KOPT-K1 (cell line): ENCODE measurements around the gene TEX13D.
A peak's percentile ranks its signal among the peaks of the same experiment; 100 is the strongest.

Experiments used
- H3K27ac ChIP-seq: fragments of 200-600 bp; sonication (generic); 2 replicates; pipeline ENCODE4 v1.5.1; 2016; ENCODE audit warnings: antibody characterized with exemption, mild to moderate bottlenecking, low read depth, low read length; ENCODE audit not compliant: poor library complexity, severe bottlenecking
- H3K36me3 ChIP-seq: fragments of 200-600 bp; sonication (generic); 2 replicates; pipeline ENCODE4 v1.5.1; 2017; ENCODE audit warnings: antibody characterized with exemption, mild to moderate bottlenecking, low read length, moderate library complexity; ENCODE audit not compliant: insufficient read depth
- H3K9me3 ChIP-seq: fragments of 200-600 bp; sonication (generic); 2 replicates; pipeline ENCODE4 v1.5.1; 2017; ENCODE audit warnings: antibody characterized with exemption, low read length, mild to moderate bottlenecking; ENCODE audit not compliant: insufficient read depth, poor library complexity, severe bottlenecking

TEX13D gene

GRCh38 chrX:124383354-124383753 is 50.9 kb downstream of the TEX13D start:
- H3K27ac ChIP-seq: peak overlapping the region; percentile 99
- H3K9me3 ChIP-seq: no peaks in the 10 kb centered on the region
- H3K36me3 ChIP-seq: peaks cover 46% of the 10 kb centered on the region

- no peaks in the 10 kb centered on the region for H3K9me3 ChIP-seq
- peak overlapping the region; percentile 99 for H3K27ac ChIP-seq
- peaks cover 43% of the 10 kb centered on the region for H3K36me3 ChIP-seq
These were observed 53.9 kb downstream of the TEX13D start for GRCh38 chrX:124386401-124386800.
